ENCODE results near the gene PRXL2B. TPM values are rescaled to one million over a fixed set of nuclear protein-coding genes. Genes with fewer than 3 reads are reported as not detected.
A peak's percentile ranks its signal among the peaks of the same experiment; 100 is the strongest.

The PRXL2B gene
- total RNA-seq, 6 experiments from 2014 or later = 5.1 to 18.6 (median 11.1) TPM

GRCh38 chr1:2587860-2588571, 1.4 kb downstream of the PRXL2B start:
- Histone ChIP-seq H3K27ac (no peak overlapping the region), H3K4me1 (peaks cover 0 to 12% (median 4%) of the 10 kb centered on the region in 4 donors), H3K9me3 (no peaks in the 10 kb centered on the region), H3K36me3 (no peaks in the 10 kb centered on the region), H3K4me3 (no peak overlapping the region), H3K27me3 (no peaks in the 10 kb centered on the region)
- WGBS (ENCODE audit: insufficient coverage, low coverage, low lambda C conversion rate, missing lambda C conversion rate) = 80% methylated on average over 1 of the region's 19 CpGs
- TF ChIP-seq POLR2A (IDR thresholded peaks at IDR 0.05) (no peak), CTCF (IDR thresholded peaks at IDR 0.05) (no peak)
- intact Hi-C loops (cut with DNase I) = no loop called here
- DNase-seq = peak in 2 of 3 donors; percentile 32 to 63
- ATAC-seq = no peak

- Histone ChIP-seq H3K27ac (no peak overlapping the region), H3K9me3 (no peaks in the 10 kb centered on the region), H3K4me1 (peaks cover 0 to 9% (median 4%) of the 10 kb centered on the region in 4 donors), H3K27me3 (no peaks in the 10 kb centered on the region), H3K4me3 (no peak overlapping the region), H3K36me3 (no peaks in the 10 kb centered on the region)
- ATAC-seq = no peak
- DNase-seq = peak in 2 of 3 donors; percentile 35 to 59
- intact Hi-C loops (cut with DNase I) = no loop called here
- WGBS (ENCODE audit: insufficient coverage, low coverage, low lambda C conversion rate, missing lambda C conversion rate) = 80% methylated on average over 1 of the region's 23 CpGs
- TF ChIP-seq POLR2A (IDR thresholded peaks at IDR 0.05) (no peak), CTCF (IDR thresholded peaks at IDR 0.05) (no peak)
Measured at GRCh38 chr1:2588661-2589430, 2.3 kb downstream of the PRXL2B start.

- Histone ChIP-seq H3K27ac (no peak overlapping the region), H3K36me3 (no peaks in the 10 kb centered on the region), H3K9me3 (no peaks in the 10 kb centered on the region), H3K4me1 (peaks cover 0 to 8% (median 4%) of the 10 kb centered on the region in 4 donors), H3K27me3 (no peaks in the 10 kb centered on the region), H3K4me3 (no peak overlapping the region)
- no peak for TF ChIP-seq POLR2A (IDR thresholded peaks at IDR 0.05)
- no CpG with 5 or more reads among the region's 25 CpGs for WGBS (ENCODE audit: insufficient coverage, low coverage, low lambda C conversion rate, missing lambda C conversion rate)
- no peak for ATAC-seq
- intact Hi-C loops (cut with DNase I) = no loop called here
- DNase-seq = peak in 2 of 3 donors; percentile 20 to 51
Measured at GRCh38 chr1:2589431-2590232, 3.1 kb downstream of the PRXL2B start.

- no peaks in the 10 kb centered on the region for H3K27me3 ChIP-seq
- TF ChIP-seq CTCF (IDR thresholded peaks at IDR 0.05) (no peak), POLR2A (IDR thresholded peaks at IDR 0.05) (no peak)
- H3K4me3 ChIP-seq = no peak overlapping the region
- no peaks in the 10 kb centered on the region for H3K36me3 ChIP-seq
- 83% methylated on average over 1 of the region's 31 CpGs for WGBS (ENCODE audit: insufficient coverage, low coverage, low lambda C conversion rate, missing lambda C conversion rate)
- no peak for ATAC-seq
- intact Hi-C loops (cut with DNase I) = no loop called here
- no peaks in the 10 kb centered on the region for H3K9me3 ChIP-seq
- no peak overlapping the region for H3K27ac ChIP-seq
- H3K4me1 ChIP-seq = no peaks in the 10 kb centered on the region
- peak in 2 of 3 donors; percentile 16 to 53 for DNase-seq
Measured at GRCh38 chr1:2590233-2591141, 3.9 kb downstream of the PRXL2B start.

Measured in right lobe of liver (tissue), 6 donors.